Measurements from ENCODE around the gene PLEKHG5.

The PLEKHG5 gene

DNA sequence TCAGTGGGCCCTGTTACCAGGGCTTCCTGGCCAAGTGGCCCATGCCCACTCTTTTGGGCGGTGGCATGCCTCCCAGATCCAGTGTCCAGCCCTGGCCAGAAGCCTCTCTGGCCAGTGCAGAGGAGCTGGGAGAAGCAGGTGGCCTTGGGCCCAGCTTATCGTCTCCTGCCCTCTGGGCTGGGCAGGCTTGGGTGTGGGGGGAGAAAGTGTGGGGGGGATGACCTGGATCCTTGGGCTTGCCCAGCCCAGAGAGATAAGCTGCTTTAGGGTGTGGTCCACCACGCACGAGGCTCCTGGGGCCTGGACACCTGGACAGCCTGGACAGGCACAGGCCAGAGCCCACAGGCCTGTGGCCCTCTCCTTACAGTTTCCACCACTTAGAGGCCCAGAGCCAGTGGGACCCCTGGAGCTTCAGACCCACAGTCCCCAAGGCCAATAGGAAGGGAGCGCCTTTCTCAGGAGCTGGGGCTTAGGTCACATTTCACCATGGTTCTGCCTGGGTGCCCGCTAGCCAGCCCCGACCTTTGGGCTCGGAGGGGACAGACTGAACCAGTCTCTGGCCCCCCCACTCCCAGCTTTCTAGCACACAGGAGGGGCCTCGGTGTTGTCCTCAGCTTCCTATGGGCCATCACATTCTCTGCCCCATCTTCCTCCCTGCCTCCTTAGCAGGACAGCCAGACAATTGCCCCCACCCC is 65.0 kb downstream of the PLEKHG5 start:
- no peak for DNase-seq (ENCODE audit: low read depth in 2 of 2)

DNA sequence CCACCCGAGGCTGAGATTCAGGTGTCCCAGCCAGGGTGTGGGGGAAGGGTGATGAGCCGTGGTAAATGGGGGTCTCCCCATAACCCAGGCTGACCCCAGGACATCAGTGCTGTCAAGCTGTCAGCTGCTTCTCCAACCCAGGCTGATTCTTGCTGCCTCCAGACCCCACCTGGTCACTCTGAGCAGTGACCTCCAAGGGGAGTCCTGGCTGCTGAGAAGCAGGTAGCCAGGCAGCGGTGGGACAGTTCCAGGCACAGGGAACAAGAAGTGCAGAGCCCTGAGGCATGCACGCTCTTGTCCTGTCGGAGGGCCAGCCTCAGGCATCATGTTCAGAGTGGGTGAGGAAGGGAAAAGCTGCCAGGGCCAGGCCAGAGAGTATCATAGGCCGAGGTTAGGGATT is 65.8 kb downstream of the PLEKHG5 start:
- DNase-seq (ENCODE audit: low read depth in 2 of 2), result no peak

DNA sequence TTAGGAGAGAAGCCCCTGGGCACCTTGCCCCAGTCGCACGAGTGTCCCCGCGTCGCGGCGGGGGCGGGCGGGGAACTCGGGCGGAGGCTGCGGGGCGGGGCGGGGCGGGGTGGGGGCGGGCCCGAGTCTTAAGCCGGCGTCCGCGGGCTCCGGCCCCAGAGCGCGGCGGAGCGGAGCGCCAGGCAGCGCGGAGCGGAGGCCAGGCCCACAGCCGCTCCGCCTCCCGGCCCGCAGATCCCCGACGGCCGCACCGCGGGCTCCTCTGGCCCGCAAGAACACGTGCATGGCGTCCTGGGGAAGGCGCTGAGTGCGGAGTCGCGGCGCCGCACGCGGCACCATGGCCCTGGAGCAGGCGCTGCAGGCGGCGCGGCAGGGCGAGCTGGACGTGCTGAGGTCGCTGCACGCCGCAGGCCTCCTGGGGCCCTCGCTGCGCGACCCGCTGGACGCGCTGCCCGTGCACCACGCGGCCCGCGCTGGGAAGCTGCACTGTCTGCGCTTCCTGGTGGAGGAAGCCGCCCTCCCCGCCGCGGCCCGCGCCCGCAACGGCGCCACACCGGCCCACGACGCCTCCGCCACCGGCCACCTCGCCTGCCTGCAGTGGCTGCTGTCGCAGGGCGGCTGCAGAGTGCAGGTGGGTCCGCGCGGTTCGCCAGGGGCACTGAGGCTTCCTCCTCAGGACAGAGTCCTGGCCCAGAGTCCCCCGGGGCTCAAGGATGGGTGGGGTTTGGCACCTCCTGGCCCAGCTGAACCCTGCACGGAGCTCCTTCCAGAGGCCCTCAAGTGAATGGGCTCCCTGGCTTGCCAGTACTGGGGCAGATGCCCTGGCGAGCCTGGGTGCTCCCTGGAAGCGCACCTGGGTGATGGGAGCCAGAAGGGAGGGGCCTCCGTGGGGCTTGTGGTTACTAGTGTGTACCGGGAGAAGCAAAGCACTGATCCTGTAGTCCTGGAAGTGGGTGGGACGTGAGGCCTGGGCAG is 66.6 kb downstream of the PLEKHG5 start, which contains the start of gene ESPN:
Gene ESPN, plus strand, starts transcription at position 158 of the 975 bp plus-strand sequence. Its CDS starts 180 bp downstream, at position 338.
- DNase-seq (ENCODE audit: low read depth in 2 of 2), result no peak

DNA sequence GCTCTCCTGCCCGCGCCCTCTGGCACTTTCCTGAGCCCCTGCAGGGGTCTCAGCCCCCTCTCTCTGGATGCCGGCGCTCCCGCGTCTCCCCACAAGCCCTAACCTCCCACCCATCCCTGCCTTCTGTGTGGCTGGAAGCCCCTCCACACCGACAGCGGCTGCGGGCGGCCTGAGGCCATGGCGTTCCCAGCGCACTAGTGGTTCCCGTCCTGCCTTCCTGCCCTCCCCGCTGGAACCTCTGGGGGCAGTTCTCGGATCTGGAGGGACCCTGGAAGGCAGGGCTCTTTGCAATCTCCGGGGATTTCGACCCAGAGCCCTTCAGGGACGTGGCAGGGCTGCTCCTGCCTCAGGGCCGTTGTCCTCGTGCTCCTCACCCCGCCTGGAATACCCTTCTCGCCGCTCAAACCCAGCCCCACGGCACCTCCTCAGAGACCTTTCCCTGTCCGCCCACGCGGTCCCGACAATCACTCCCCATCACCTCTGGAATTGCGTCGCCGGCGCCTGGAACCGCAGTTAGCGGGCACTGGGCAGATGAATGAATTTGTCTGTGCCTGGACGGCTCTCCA is 67.4 kb downstream of the PLEKHG5 start:
- no peak for DNase-seq (ENCODE audit: low read depth in 2 of 2)

DNA sequence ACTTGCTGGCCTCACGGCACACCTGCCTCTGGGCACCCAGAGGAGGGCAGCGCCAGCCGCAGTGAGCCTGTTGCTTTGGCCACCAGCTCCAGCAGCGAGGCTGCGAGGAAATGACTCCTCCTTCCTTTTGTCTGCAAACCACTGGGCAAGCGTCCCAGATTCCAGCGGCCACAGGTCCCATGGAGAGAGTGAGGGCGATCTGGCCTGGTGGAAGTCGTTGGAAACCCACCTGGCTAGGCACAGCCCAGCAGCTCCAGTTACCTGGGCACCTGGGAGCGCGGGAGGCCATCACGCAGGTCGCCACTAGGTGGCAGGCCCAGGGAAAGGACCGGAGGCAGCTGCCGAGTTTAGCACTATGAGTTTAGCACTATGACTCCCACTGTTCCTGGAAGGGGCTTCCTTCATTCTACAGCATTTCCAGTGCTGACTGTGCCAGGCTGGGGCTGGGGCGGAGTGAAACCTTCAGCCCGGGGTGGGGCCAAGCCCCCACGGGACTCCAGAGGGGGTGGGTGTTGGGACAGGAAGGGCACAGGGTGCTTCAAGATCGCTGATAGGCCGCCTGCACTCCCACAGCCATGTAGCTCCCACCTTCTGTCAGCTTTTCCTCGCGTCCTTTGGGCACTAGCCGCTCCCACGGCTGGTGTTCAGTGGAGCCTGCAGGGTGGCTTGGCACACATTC is 68.0 kb downstream of the PLEKHG5 start:
- DNase-seq (ENCODE audit: low read depth in 2 of 2), result no peak

DNA sequence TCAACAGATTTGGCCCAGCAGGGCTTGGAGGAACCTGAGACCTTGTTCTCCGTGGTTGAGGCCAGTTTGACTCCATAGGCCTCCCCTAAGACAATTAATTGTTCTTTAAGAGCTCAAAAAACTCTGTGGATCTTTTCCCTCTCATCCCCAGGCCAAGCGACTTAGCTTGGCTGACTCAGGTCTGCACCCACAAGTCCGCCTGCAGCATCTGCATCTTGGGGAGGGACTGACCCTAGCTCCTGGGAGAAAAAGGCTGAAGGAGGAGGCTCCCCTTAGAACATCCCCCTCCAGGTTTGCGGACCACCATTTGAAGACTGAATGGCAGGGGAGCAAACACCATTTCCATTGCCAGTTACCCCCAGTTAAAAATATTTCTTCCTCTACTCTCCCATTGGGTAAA is 70.2 kb downstream of the PLEKHG5 start:
- no peak for DNase-seq (ENCODE audit: low read depth in 2 of 2)

DNA sequence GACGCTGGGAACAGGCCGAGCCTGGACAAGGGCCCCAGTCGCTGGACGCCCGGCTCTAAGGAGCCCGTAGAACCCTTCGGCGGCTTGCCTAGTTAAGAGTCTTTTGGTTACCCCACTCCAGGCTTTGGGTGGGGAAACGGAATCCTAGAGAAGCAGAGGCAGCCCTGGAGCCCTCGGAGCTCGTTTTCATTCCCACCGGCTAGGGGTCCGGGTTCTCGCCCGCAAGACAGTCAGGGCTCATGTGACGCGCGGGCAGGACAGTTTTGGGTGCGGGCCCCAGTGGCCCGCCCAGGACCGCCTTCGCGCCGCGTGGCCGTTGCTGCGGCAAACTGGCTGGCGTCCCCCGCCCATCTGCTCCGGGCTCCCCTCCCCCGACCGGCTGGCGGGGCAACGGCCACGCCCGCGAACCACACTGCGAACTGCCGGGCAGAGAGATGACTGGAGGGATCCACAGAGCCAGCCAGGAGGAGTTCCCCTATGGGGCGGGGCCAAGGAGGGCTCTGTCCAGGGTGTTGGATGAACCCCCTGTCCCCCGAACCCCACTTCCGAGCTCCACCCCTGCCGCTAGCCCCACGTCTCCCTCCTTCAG is 70.9 kb downstream of the PLEKHG5 start:
- DNase-seq (ENCODE audit: low read depth in 2 of 2), result no peak

DNA sequence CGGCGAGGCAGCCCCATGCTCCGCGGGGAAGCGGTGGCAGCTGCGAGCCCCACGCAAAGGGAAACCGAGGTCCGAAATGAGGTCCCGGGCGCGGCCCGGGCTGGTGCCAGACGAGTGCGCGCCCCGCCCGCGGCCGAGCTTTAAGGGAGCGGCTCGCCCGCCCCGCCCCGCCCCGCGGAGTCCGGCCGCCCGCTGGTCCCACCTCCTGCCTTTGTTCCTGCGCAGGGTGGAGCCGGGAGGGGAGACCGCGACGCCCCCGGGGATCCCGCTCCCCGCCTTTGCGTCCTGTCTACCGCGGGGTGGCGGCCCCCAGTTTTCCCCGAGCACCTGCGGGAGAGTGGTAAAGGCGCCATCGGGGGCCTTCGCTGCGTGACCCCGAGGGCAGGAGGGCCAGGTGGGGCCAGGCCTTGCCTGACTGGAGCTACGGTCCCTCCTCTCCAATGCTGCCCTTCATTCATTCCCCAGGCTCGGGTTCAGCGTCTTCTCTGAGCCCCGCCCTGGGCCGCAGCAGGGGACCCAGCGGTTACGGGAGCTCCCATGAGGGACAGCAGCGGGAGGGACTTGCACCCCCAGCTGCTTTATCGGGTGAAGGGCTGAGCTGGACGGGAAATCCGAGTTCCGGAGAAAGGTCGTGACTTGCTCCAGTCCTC is 71.5 kb downstream of the PLEKHG5 start, which contains the start of gene HES2:
Gene HES2, minus strand, starts transcription at position 116 of the 650 bp plus-strand sequence. Its CDS starts 99 bp downstream, at position 17.
- no peak for DNase-seq (ENCODE audit: low read depth in 2 of 2)

DNA sequence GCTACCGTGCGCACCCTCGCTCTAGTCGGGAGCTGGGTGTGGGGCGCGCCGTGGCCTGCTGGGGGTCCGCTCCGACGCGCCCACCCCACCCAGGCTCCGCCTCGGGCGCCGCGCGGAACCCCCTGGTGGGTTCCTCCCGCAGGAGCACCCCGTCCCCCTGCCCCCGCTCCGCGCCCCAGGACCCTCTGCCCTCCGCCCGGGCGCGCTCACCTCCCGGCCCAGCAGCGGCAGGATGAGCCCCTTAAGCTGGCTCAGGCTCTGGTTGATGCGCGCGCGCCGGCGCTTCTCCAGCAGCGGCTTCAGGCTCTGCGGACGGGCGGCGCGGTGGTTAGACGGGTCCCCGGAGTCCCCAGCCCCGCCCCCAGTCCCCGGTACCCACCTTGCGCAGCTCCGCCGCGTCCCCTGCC is 72.1 kb downstream of the PLEKHG5 start:
- no peak for DNase-seq (ENCODE audit: low read depth in 2 of 2)

DNA sequence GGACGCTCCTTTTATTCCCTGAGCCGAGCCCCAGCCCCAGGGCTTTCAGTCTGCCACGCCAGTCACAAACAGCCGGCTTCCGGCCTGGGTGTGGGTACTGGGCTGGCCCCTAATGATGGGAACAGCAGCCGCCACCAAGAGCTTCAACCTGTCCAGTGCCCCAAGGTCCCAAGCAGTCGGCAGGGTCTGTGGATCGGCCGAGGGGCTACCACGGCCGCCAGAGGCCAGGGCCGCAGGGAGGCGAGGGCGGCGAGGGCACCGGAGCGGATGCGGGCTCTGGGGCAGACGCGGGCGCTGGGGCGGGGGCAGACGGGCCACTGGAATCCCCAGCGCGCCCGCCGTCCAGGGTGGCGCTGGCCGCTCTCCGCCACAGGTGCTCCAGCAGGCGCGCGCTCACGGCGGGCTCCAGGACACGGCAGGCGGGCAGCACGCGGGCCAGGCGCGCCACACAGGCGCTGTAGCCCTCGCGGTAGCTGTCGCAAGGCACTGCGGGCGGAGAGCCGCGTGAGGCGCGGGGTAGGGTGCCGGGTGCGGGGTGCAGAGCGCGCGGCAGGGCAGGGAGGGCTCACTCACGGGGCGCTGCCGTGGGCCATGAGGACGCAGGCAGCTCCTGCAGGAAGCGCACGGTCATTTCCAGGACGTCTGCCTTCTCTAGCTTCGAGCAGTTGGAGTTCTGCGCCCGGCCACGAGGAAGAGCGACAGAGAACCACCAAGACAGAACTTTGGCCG is 72.6 kb downstream of the PLEKHG5 start:
- DNase-seq (ENCODE audit: low read depth in 2 of 2), result no peak

DNA sequence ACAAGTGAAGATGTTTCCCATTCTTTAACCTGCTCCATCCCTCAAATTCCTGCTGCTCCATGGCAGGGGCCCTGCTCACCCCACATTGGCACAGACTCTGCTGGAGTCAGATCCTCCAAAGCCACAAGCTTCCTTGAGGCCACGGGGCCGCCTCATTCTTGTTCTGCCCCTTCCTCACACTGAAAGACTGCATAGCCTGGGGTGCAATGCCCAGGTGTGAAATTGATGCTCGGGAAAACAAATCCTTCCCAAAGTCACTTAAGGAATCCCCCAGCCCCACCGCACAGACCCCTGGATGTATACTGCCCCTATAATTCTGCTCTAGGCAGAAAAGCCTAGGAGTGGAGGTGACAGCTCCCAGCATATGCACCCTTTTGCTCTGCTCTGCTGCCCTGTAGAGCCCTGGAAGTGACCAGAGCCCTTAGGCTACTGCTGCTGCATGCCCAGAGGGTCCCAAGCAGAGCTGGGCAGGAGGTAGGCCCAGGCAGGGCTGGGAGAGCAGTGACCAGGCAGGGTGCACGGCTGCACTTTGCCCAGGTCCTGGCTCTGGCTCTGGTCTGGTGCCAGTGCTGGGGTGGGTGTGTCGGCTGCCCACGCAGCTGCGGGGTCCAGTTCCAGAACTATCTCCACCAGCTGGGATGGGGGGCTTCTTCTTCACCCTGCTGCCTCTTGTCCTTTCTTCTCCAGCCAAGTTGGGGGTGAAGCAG is 73.4 kb downstream of the PLEKHG5 start:
- no peak for DNase-seq (ENCODE audit: low read depth in 2 of 2)

All from fibroblast of skin of left biceps (primary cell).